ENCODE results near the gene FTSJ3.
A peak's percentile ranks its signal among the peaks of the same experiment; 100 is the strongest.

FTSJ3 gene

DNA sequence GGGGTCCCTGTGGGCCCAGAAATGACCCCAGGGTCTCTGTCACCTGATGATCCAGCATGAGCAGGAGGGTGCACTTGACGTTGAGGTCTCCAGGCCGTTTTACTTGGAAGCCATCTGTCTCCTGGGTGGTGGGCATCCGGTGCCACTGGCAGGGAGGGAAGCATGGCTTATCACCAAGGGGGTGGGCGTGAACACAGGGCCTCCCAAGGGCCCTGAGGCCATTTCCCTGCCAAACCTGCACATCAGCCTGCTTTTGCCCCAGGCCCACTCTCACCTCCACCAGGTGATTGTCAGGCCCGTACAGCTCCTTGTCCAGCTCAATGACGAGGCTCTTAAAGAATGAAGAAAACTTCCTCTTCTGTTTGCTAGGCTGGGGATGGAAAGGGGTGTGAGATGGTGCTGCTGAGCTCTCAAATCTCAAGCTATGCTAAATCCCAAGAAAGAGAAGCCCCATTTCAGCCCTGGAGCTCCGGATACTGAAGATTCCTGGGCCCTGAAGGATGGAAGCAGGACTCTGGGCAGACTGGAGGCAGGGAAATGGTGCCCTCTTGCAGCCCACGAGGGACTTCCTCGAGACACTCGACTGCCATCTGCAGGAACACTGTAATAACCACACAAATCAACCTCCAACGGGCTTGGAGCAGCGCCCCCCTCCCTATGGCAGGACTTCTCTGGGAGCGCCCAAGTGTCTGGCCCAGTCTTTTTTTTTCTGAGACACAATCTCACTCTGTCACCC lies 7.1 kb upstream of the FTSJ3 start:
- TF ChIP-seq, protein P1, sequence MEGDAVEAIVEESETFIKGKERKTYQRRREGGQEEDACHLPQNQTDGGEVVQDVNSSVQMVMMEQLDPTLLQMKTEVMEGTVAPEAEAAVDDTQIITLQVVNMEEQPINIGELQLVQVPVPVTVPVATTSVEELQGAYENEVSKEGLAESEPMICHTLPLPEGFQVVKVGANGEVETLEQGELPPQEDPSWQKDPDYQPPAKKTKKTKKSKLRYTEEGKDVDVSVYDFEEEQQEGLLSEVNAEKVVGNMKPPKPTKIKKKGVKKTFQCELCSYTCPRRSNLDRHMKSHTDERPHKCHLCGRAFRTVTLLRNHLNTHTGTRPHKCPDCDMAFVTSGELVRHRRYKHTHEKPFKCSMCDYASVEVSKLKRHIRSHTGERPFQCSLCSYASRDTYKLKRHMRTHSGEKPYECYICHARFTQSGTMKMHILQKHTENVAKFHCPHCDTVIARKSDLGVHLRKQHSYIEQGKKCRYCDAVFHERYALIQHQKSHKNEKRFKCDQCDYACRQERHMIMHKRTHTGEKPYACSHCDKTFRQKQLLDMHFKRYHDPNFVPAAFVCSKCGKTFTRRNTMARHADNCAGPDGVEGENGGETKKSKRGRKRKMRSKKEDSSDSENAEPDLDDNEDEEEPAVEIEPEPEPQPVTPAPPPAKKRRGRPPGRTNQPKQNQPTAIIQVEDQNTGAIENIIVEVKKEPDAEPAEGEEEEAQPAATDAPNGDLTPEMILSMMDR (conservative IDR thresholded peaks at IDR 0.05): peak; percentile 85
- TF ChIP-seq ZFX (IDR thresholded peaks at IDR 0.05): no peak

DNA sequence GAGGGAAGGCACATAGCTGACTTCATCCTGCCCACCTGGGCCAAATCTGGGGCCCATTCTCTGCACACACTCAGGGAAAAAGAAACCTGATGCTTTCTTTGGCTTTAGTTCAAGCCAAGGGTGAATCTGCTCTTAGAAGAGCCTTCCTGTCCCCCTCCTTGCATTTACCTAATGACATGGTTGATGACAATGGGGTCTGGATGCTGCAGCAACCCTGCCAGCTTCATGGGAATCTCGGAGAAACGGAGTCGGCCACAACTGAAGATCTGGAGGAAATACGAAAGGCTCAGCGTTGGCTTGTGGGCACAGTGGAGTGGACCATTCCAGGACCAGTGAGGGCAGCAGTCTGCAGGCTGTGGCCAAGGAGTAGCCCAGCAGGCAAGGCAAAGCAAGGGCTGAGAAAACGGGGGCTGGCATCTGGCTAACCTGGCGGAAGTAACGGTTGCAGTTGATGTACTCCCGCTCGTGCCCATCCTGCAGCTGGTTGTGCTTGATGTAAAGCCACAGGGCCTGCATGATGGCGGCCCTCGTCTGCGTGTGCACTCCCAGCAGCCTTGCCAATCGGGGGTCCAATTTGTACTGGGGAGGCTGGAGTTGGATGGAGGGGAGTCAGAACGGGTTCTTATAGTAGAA lies 6.4 kb upstream of the FTSJ3 start:
- no peak overlapping the region; the same call in 1 of the 2 replicates for H3K27ac ChIP-seq
- TF ChIP-seq ZFX (IDR thresholded peaks at IDR 0.05): no peak
- TF ChIP-seq, protein P1 (conservative IDR thresholded peaks at IDR 0.05): no peak

More for the DNA sequence above, 7.1 kb upstream of the FTSJ3 start:
- peak overlapping the region; percentile 1; the same call in 1 of the 2 replicates for H3K27ac ChIP-seq

DNA sequence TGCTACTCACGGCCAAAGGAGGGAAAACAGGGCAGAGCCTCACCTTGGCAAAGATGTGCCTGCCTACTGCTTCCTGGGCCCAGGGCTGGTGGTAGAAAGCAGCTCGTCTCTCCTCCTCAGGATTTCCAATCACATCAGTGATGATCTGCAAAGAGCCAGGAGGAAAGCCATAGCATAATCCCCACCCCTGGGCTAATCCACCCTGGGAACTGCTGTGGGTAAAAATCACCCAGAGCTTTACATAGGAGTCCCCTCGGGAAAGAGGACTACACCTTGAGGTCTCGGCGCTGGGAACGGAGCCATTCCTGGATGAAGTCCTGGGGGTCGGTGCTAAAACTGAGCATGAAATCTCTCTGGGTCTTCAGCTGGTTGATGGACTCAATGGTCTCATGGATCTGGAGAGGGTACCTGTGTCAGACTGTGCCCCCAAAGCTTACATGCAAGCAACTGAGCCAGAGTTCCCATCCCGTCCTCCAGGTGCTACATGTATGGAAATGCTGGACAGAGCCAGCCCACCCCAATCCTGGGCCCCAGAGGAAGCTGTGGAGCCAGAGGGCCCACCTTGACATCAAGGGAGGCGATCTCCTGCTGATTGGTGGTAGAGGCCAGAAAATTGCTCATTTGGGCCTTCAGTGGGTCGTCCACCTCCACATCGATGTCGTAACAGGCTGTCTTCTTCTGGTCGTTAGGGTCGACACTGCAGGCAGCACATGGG lies 5.7 kb upstream of the FTSJ3 start:
- no peak overlapping the region for H3K27ac ChIP-seq
- TF ChIP-seq, protein P1 (conservative IDR thresholded peaks at IDR 0.05): no peak
- TF ChIP-seq ZFX (IDR thresholded peaks at IDR 0.05): no peak

DNA sequence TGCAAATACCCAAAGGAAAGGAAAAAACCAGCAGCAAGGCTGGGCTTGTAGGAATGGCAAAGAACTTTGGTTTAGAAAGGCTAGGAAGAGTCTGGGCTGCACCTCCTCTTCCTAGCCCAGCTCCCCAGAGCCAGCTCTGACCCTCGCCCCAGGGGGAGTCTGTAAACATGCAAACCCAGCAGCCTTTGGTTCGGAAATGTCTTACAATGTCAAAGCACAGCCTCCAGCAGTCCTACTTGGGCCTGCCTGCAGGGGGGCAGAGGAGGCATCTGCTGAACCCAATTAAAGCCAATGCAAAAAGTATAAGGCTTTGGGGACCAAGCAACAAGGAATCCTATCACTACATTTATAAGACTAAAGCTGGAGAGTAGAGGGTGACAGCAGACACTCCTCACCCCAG lies 5.0 kb upstream of the FTSJ3 start:
- no peak overlapping the region for H3K27ac ChIP-seq
- TF ChIP-seq ZFX (IDR thresholded peaks at IDR 0.05): no peak
- TF ChIP-seq, protein P1 (conservative IDR thresholded peaks at IDR 0.05): no peak

DNA sequence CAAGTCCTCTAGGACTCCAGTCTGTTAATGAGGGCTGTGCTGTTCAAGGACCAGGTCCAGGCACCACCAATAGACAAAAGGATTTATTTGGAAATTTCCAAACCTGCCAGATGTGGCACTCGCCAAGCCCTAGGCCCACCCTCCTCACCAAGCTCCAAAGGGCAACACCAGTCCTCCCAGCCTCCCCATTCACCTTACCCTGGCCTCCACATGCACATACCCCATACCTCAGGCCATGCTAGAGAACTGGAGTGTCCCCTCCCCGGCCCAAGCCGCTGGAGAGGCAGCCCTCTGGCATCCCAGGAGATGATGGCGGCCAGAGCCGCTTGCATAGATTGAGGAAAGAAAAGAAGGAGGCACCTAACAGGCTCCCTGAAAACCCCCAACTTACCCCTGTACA lies 4.6 kb upstream of the FTSJ3 start:
- no peak for TF ChIP-seq ZFX (IDR thresholded peaks at IDR 0.05)
- TF ChIP-seq, protein P1 (conservative IDR thresholded peaks at IDR 0.05): no peak
- H3K27ac ChIP-seq: no peak overlapping the region

DNA sequence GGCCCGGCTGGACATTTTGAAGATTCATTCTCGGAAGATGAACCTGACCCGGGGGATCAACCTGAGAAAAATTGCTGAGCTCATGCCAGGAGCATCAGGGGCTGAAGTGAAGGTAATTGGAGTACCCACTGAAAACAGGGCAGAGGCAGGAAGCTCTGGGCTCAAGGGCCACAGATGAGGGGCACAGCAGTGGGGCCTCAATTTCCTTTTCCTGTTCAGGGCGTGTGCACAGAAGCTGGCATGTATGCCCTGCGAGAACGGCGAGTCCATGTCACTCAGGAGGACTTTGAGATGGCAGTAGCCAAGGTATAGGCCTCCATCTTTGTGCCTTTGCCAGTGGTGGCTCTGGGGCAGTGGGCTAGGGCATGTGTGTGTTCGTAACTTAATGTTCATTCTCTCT lies 4.0 kb upstream of the FTSJ3 start:
- TF ChIP-seq, protein P1 (conservative IDR thresholded peaks at IDR 0.05): no peak
- TF ChIP-seq ZFX (IDR thresholded peaks at IDR 0.05): no peak
- no peak overlapping the region for H3K27ac ChIP-seq

Measured in C4-2B (cell line).